HCEC 1CT (cell line): ENCODE data around the gene CARD6.
"Not testable (repeated sequence)": the region's sequence is repeated elsewhere in the genome, so short reads cannot be mapped to it uniquely, and the experiment has no call there.

ENCODE experiments used
- DNase-seq: peaks from one replicate; pipeline ENCODE4 v3.0.0-alpha.2; 2017

Gene CARD6

GRCh38 chr5:40828690-40829661 lies 12.2 kb upstream of the CARD6 start:
- no peak for DNase-seq

GRCh38 chr5:40829748-40830533 lies 11.2 kb upstream of the CARD6 start:
- no peak for DNase-seq

GRCh38 chr5:40831346-40832210 lies 9.6 kb upstream of the CARD6 start:
- DNase-seq = peak; percentile 13

- peak; percentile 16 for DNase-seq
These were observed 8.8 kb upstream of the CARD6 start for GRCh38 chr5:40832345-40832744.

GRCh38 chr5:40833712-40834229 lies 7.4 kb upstream of the CARD6 start:
- no peak for DNase-seq

- no peak for DNase-seq
These were observed 6.7 kb upstream of the CARD6 start for GRCh38 chr5:40834391-40834848.

GRCh38 chr5:40834849-40835787 lies 6.0 kb upstream of the CARD6 start, which contains the start of gene RPL37:
Gene RPL37 (minus strand): TSS chr5:40835222. CDS start chr5:40835185, 37 bp downstream.
- DNase-seq = peak; percentile 99

GRCh38 chr5:40838086-40838485 lies 3.1 kb upstream of the CARD6 start:
- DNase-seq = no peak

GRCh38 chr5:40842351-40842750 lies 1.2 kb downstream of the CARD6 start:
- peak; percentile 77 for DNase-seq

GRCh38 chr5:40844565-40844964 lies 3.4 kb downstream of the CARD6 start:
- no peak for DNase-seq

GRCh38 chr5:40846371-40846770 lies 5.2 kb downstream of the CARD6 start:
- no peak for DNase-seq

- DNase-seq = no peak
These were observed 6.4 kb downstream of the CARD6 start for GRCh38 chr5:40847525-40847924.

GRCh38 chr5:40853632-40854192 lies 12.5 kb downstream of the CARD6 start:
- DNase-seq = no peak

GRCh38 chr5:40860711-40861110 lies 19.5 kb downstream of the CARD6 start:
- DNase-seq = no peak

- DNase-seq = not testable (repeated sequence)
These were observed 23.8 kb downstream of the CARD6 start for GRCh38 chr5:40865004-40865403.

- DNase-seq = no peak
These were observed 25.7 kb downstream of the CARD6 start for GRCh38 chr5:40866844-40867243.

- DNase-seq = no peak
These were observed 28.2 kb downstream of the CARD6 start for GRCh38 chr5:40869384-40869783.

- no peak for DNase-seq
These were observed 30.0 kb downstream of the CARD6 start for GRCh38 chr5:40871177-40871576.

- DNase-seq = not testable (repeated sequence)
These were observed 31.1 kb downstream of the CARD6 start for GRCh38 chr5:40872253-40872652.

GRCh38 chr5:40873286-40873880 lies 32.2 kb downstream of the CARD6 start:
- peak; percentile 25 for DNase-seq
